ENCODE measurements around the gene MACROD2.

GRCh38 chr20:14918281-14918680 lies 923.0 kb downstream of the MACROD2 start:
- TF ChIP-seq YY1 (IDR thresholded peaks at IDR 0.05; ENCODE audit: insufficient read depth, insufficient read length) = no peak
- TF ChIP-seq ZNF274 (IDR thresholded peaks at IDR 0.05; ENCODE audit: low read depth, low read length) = no peak
- TF ChIP-seq SUZ12 (IDR thresholded peaks at IDR 0.05; ENCODE audit: extremely low read depth, insufficient read depth, insufficient read length) = no peak
